PC-3 (cell line): ENCODE data around the gene DDOST. TPM values are rescaled to one million over a fixed set of nuclear protein-coding genes. Genes with fewer than 3 reads are reported as not detected.

Experiments
- ATAC-seq: fragments of 200-7000 bp; cut with Tn5 transposase; 2 replicates; pipeline ENCODE4 v1.9.1; 2020; ENCODE audit warnings: mild to moderate bottlenecking, moderate library complexity
- BruUV-seq: library from RNA; stranded (reverse); fragments of 400-500 nt; replicated peaks from 2 replicates; lab custom pipeline; 2021; lab: Mats Ljungman, UMichigan
- CTCF ChIA-PET: fragments of 300-600 bp; sonication (Branson Sonifier 250); formaldehyde crosslinking; loops from one replicate; lab custom pipeline; 2022; ENCODE audit warnings: antibody characterized with exemption; lab: Charles Lee
- POLR2A ChIA-PET: fragments of 300-600 bp; sonication (Branson Sonifier 250); formaldehyde crosslinking; loops from one replicate; lab custom pipeline; 2022; ENCODE audit warnings: antibody characterized with exemption; ENCODE audit not compliant: unreplicated experiment; lab: Charles Lee
- DNase-seq: peaks from one replicate; pipeline ENCODE4 v3.0.0-alpha.2; 2015
- H2AFZ ChIP-seq: fragments of 300-600 bp; sonication (generic); 2 replicates; pipeline ENCODE4 v1.6.0; 2016; ENCODE audit warnings: antibody characterized with exemption, low read length
- H3F3A ChIP-seq: fragments of 300-600 bp; sonication (generic); one replicate; pipeline ENCODE4 v1.6.0; 2017; ENCODE audit warnings: antibody characterized with exemption, low read length, control low read depth, mild to moderate bottlenecking; ENCODE audit not compliant: unreplicated experiment
- H3K27ac ChIP-seq: fragments of 300-600 bp; sonication (generic); 2 replicates; pipeline ENCODE4 v1.5.1; 2016; ENCODE audit warnings: mild to moderate bottlenecking, low read length
- H3K27me3 ChIP-seq: fragments of 300-600 bp; sonication (generic); 2 replicates; pipeline ENCODE4 v1.6.1; 2016; ENCODE audit warnings: low read length, mixed read lengths
- H3K36me3 ChIP-seq: fragments of 300-600 bp; sonication (generic); 2 replicates; pipeline ENCODE4 v1.6.1; 2016; ENCODE audit warnings: low read depth, mixed run types, low read length, mixed read lengths
- H3K4me1 ChIP-seq: fragments of 300-600 bp; sonication (generic); 2 replicates; pipeline ENCODE4 v1.5.1; 2016; ENCODE audit warnings: low read length; ENCODE audit not compliant: insufficient read depth
- H3K4me2 ChIP-seq: fragments of 300-600 bp; sonication (generic); 2 replicates; pipeline ENCODE4 v1.6.0; 2016; ENCODE audit warnings: low read length
- H3K4me3 ChIP-seq: fragments of 300-600 bp; sonication (generic); 2 replicates; pipeline ENCODE4 v1.5.1; 2016; ENCODE audit warnings: mild to moderate bottlenecking, low read length, mixed read lengths
- H3K79me2 ChIP-seq: fragments of 300-600 bp; sonication (generic); 2 replicates; pipeline ENCODE4 v1.6.1; 2017; ENCODE audit warnings: low read length, mixed read lengths
- H3K9ac ChIP-seq: fragments of 300-600 bp; sonication (generic); 2 replicates; pipeline ENCODE4 v1.6.0; 2016; ENCODE audit warnings: mild to moderate bottlenecking, low read length
- H3K9me2 ChIP-seq: fragments of 300-600 bp; sonication (generic); replicated peaks from 2 replicates; pipeline ENCODE4 v1.6.1; 2016; ENCODE audit warnings: mixed run types, low read length, mixed read lengths
- H3K9me3 ChIP-seq: fragments of 300-600 bp; sonication (generic); 2 replicates; pipeline ENCODE4 v1.6.1; 2016; ENCODE audit warnings: low read length, mixed read lengths
- H4K20me1 ChIP-seq: fragments of 300-600 bp; sonication (generic); 2 replicates; pipeline ENCODE4 v1.6.1; 2016; ENCODE audit warnings: low read length, mixed read lengths
- CTCF ChIP-seq: fragments of 300-600 bp; sonication (generic); conservative IDR thresholded peaks from 2 replicates; pipeline ENCODE4 v1.5.1; 2017; ENCODE audit warnings: antibody characterized with exemption, low read depth, mild to moderate bottlenecking, low read length
- EZH2 ChIP-seq: fragments of 300-600 bp; sonication (generic); IDR thresholded peaks from one replicate; pipeline ENCODE4 v1.6.1; 2017; ENCODE audit warnings: antibody characterized with exemption, mild to moderate bottlenecking, low read length; ENCODE audit not compliant: unreplicated experiment
- EZH2phosphoT487 ChIP-seq: fragments of 300-600 bp; sonication (generic); IDR thresholded peaks from 2 replicates; pipeline ENCODE4 v1.6.1; 2018; ENCODE audit warnings: mild to moderate bottlenecking, antibody characterized with exemption, low read length, borderline replicate concordance
- intact Hi-C: fragments of 100-400 bp; cut with micrococcal nuclease; formaldehyde crosslinking; loops from 2 replicates; pipeline ENCODE4 v1.9.0; 2023
- total RNA-seq: library from RNA; depleted of rRNA; stranded (reverse); fragments of >200 nt; gene quantifications from 2 replicates; pipeline ENCODE4 v1.2.3, GENCODE V29; 2014

DDOST gene
- total RNA-seq, 1 experiment from 2014 or later, result 357 TPM

DNA sequence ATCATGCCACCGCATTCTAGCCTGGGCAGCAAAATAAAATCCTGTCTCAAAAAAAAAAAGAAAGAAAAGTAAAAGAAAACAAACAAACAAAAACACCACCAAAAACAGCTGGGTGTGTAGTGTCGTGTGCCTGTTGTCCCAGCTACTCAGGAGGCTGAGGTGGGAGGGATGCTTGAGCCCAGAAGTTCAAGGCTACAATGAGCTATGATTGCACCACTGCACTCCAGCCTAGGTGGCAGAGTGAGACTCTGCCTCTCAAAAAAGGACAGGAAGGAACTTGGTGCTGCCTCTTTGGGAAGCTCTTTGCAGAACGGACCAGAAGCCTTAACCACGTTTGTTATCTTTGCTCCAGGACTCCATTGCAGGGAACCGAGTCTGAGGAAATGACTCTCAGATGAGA, 45.7 kb upstream of the DDOST start:
- TF ChIP-seq CTCF (no peak), EZH2 (no peak), EZH2phosphoT487 (no peak)
- H3K27ac ChIP-seq, result no peak overlapping the region
- ATAC-seq (no peak), DNase-seq (no peak)
- H2AFZ ChIP-seq, result no peak overlapping the region
- no peaks in the 10 kb centered on the region for H3F3A ChIP-seq
- H3K4me2 ChIP-seq, result no peak overlapping the region
- CTCF ChIA-PET, result no interaction called here
- no peaks in the 10 kb centered on the region for H3K9me2 ChIP-seq
- no peak overlapping the region for H3K4me3 ChIP-seq
- H4K20me1 ChIP-seq, result no peaks in the 10 kb centered on the region
- no peaks in the 10 kb centered on the region for H3K9me3 ChIP-seq
- H3K4me1 ChIP-seq, result no peaks in the 10 kb centered on the region
- no peak overlapping the region for H3K9ac ChIP-seq
- BruUV-seq, result no TSS peak
- no peaks in the 10 kb centered on the region for H3K79me2 ChIP-seq
- no peaks in the 10 kb centered on the region for H3K36me3 ChIP-seq
- intact Hi-C loops, result no loop called here
- POLR2A ChIA-PET, result no interaction called here
- no peaks in the 10 kb centered on the region for H3K27me3 ChIP-seq

GRCh38 chr1:20705203-20705755, 44.1 kb upstream of the DDOST start:
- no peaks in the 10 kb centered on the region for H4K20me1 ChIP-seq
- H3F3A ChIP-seq, result no peaks in the 10 kb centered on the region
- H3K9ac ChIP-seq, result no peak overlapping the region
- H3K4me1 ChIP-seq, result no peaks in the 10 kb centered on the region
- no peak overlapping the region for H3K4me3 ChIP-seq
- H3K4me2 ChIP-seq, result no peak overlapping the region
- ATAC-seq (no peak), DNase-seq (no peak)
- no peaks in the 10 kb centered on the region for H3K27me3 ChIP-seq
- no peaks in the 10 kb centered on the region for H3K79me2 ChIP-seq
- H2AFZ ChIP-seq, result no peak overlapping the region
- H3K9me3 ChIP-seq, result no peaks in the 10 kb centered on the region
- no peaks in the 10 kb centered on the region for H3K9me2 ChIP-seq
- H3K36me3 ChIP-seq, result no peaks in the 10 kb centered on the region
- H3K27ac ChIP-seq, result no peak overlapping the region
- intact Hi-C loops, result no loop called here
- BruUV-seq, result no TSS peak
- ChIA-PET CTCF (no interaction called here), POLR2A (no interaction called here)
- TF ChIP-seq EZH2phosphoT487 (no peak), EZH2 (no peak)

DNA sequence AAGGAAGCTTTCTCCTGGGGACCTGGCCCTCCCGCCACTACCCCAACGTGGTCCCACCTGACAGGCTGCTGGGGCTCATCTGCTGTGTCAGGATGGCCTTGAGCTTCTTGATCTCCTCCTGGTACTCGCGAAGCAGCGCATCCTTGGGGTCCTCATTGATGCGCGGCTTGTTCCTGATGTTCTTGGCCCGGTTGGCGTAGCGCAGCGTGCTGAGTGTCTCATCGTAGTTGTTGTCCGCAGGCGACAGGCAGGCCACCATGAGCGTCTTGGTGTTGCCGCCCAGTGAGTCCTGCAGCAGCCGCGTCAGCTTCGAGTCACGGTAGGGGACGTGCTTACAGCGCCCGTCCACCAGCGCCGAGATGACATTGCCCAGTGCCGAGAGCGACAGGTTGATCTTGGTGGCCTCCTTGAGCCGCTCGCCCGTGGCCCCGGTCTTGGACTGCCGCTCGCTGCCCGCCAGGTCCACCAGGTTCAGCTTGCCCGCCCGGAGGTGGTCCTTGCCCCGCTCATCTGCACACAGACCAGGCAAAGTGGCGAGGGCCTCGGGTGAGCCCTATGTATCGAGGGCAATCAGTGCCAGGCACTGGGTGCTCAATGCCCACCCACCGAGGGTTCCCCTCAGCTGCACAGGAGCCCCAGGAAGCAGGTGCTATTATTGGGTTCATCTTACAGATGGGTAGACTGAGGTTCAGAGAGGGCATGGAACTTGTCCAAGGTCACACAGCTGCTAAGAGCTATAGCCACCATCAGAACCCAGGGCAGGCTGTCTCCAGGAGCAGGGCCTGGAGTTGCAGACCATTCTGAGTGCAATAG, 43.4 kb upstream of the DDOST start:
- no peak overlapping the region for H3K27ac ChIP-seq
- ATAC-seq (no peak), DNase-seq (no peak)
- no peak overlapping the region for H3K4me3 ChIP-seq
- no peaks in the 10 kb centered on the region for H3K36me3 ChIP-seq
- no peaks in the 10 kb centered on the region for H3K79me2 ChIP-seq
- no peak overlapping the region for H2AFZ ChIP-seq
- no peaks in the 10 kb centered on the region for H3K4me1 ChIP-seq
- H3K27me3 ChIP-seq, result no peaks in the 10 kb centered on the region
- no peaks in the 10 kb centered on the region for H3K9me2 ChIP-seq
- no peak overlapping the region for H3K4me2 ChIP-seq
- no TSS peak for BruUV-seq
- H4K20me1 ChIP-seq, result no peaks in the 10 kb centered on the region
- no peak overlapping the region for H3K9ac ChIP-seq
- H3F3A ChIP-seq, result no peaks in the 10 kb centered on the region
- intact Hi-C loops, result no loop called here
- TF ChIP-seq EZH2 (no peak), CTCF (no peak), EZH2phosphoT487 (no peak)
- no peaks in the 10 kb centered on the region for H3K9me3 ChIP-seq
- POLR2A ChIA-PET, result no interaction called here
- CTCF ChIA-PET, result no interaction called here
